GDM1 (cell line): ENCODE results near the gene MLEC.
A peak's percentile ranks its signal among the peaks of the same experiment; 100 is the strongest.
"Not testable (repeated sequence)": the region's sequence is repeated elsewhere in the genome, so short reads cannot be mapped to it uniquely, and the experiment has no call there.

Source experiments
- DNase-seq: peaks from one replicate; lab custom pipeline; 2025; lab: John Stamatoyannopoulos, UW

MLEC gene

DNA sequence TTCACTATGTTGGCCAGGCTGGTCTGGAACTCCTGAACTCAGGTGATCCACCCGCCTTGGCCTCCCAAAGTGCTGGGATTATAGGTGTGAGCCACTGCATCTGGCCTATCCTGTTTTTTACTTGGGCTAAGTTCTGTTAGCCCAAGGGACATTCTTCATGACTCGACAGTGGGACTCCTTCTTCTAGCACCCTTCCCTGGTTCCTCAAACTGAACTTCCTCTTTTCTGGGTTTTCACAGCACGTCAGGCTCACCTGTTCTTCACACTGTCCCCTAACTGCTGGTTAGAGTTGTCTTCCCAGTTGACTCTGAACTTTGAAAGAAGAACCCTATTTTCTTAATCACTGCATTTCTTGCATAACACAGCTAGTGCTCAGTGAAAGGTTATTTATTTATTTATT is 24.1 kb upstream of the MLEC start:
- peak; percentile 34 for DNase-seq

DNA sequence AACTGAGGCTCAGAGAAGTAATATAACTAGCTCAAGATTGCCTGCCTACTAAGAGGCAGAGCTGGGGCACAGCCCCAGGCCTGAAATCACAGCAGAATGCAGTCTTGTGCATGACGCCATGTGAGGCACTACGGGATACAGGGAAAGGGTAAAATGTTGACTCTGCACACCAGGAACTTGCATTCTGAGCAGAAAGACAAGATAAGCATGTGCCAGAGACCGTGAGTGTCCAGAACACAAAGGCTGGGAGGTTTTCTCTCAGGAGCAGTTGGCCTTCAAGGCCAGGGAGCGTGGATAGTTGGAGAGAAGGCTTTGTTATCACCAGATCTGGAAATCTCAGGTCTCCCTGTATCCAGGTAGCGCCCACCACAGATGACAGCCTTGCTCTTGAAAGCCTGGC is 23.2 kb upstream of the MLEC start:
- DNase-seq, result no peak

DNA sequence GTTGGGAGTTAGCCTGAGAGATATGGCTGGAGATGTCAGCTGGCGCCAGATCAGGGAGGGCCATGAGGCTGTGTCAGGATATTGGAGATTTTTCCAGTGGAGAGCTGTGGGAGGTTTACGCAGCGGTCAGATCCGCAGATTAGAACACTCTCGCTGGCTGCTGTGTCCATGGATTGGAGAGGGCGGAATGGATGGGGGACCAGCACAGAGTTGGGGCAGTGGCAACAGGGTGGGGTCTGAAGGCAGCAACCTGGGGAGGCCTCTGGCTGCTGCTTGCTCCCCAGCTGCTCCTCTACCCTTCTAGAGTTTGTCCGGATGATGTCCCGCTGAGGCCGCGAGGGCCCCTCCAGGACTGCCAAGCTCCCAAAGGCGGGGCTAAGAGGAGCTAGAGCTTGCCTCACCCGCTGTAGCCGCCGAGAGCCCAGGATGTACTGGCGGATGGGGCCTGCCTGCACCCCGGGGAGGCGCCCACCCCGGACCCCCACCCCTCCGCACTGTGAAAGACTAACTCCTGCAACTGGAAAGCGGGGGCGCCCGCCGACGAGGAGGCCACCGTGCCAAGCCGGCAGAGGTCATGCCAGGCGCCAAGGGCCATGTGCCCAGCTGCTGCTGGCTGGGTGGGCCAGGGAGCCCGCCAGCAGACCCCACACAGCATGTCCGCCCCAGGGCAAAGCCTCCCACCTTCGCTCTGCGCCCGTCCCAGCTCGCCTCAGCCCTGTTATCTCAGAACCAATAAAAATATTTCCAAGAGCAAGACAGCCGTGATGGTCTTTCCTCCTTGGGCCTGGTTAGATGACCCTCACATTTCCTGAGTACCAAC is 20.2 kb upstream of the MLEC start:
- no peak for DNase-seq

DNA sequence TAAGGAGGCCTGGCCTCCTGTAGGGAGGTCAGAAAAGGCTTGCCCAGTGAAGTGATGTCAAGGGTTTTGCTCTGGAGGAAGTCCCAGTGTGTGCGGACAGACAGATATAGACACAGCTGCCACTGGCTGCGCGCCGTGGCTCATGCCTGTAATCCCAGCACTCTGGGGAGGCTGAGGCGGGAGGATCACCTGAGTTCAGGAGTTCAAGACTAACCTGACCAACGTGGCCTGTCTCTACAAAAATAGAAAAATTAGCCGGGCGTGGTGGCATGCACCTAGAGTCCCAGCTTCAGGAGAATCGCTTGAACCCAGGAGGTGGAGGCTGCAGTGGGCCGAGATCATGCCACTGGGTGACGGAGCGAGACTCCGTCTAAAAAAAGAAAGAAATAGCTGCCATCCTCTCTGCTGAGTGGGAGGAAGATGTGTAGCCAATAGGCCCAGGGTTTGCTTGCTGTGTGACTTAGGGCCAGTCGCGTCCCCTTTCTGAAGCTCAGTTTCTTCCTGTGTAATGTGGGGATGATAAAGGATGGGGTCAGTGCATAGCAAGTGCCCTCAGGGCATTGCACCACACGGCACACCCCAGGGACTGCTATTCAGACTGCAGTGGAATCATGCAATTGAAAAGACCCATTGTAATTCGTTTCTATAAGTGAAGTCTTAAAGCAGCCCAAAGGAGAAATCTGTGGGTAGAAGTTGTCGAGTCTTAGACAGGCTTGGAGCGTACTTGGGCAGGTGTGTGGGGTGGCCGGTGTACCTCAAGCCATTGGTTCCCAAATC is 18.7 kb upstream of the MLEC start:
- no peak for DNase-seq

- DNase-seq, result no peak
These were observed 17.8 kb upstream of the MLEC start for GRCh38 chr12:120668868-120669840.

- DNase-seq, result not testable (repeated sequence)
These were observed 16.7 kb upstream of the MLEC start for GRCh38 chr12:120670237-120670636.

- DNase-seq, result no peak
These were observed 16.3 kb upstream of the MLEC start for GRCh38 chr12:120670667-120671066.

DNA sequence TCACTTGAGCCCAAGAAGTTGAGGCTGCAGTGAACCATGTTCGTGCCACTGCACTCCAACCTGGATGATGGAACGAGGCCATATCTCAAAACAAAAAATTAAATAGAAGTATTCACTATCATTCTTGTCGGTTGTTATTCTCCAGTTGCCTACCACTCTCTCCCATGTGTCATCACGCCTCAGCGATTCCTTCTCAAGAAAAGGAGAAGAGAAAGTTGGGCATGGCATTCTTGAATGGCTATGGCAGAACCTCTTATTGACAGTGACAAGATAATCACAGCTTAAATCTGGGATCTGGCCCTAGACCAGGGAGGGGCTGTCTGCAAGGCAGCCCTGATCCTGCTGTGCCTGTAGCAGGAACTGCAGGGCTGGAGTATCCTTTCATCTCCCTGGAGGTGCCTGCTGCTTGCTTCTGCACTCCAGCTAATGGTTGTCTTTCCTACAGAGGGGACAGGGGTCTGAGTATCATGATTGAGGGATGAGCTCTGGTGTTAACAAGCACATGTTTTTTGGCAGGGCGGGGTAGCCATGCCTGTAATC is 12.8 kb upstream of the MLEC start:
- DNase-seq, result no peak

GRCh38 chr12:120677765-120678473 is 9.0 kb upstream of the MLEC start:
- DNase-seq, result no peak

DNA sequence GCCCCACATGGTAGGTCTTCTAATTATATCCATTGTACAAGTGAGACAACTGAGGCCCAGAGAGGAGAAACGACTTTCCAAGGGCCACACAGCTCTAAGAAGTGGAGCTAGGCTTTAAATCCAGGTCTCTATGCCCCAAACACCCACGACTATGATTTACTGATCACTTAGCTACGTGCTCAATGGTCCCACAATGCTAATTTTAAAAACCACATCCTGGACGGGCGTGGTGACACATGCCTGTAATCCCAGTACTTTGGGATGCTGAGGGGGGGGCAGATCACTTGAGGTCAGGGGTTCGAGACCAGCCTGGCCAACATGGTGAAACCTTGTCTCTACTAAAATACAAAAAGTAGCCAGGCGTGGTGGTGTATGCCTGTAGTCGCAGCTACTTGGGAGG is 8.4 kb upstream of the MLEC start:
- DNase-seq, result no peak

DNA sequence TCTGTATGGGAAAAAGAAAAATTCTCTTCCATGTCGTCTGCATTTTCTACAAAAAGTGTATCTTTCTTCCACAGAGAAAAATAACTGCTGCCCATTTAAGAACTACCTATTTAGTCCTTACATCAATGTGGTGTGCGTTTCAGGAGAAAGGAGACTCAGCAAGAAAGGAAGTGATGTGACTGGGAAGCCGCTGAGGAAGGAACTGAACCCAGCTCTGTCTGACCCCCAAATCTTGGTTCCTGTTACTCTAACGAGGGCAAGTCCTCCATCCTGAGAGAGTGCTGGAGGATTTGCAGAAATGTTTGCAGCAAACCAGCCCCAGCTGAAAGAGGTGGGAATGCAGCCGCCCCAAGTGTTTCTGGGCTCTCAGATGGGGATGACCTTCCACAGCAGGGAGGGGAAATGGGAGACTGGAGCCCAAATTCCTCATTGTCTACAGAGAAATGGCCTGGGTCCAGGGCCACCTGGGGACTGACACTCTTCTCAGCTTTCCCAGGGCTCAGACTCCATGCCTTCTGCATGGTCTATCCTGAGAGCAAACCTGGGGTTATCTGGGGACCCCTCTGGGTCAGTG is 6.7 kb upstream of the MLEC start:
- no peak for DNase-seq

DNA sequence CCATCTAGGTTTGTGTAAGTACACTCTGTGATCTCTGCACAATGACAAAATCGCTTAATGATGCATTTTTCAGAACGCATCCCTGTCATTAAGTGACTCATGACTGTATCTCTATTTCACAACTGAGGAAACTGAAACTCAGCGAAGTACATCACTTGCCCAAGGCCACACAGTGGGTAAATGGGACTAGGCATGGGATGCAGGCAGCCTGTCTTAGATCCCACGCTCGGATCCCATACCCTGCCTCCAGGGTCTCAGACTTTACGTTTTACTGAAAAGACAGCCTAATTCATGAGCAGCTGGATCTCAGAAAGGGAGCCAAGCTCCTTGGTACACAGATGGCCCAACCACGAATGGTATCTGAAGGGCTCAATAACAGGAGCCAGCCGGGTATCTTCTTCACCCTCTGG is 2.4 kb upstream of the MLEC start:
- DNase-seq, result no peak

DNA sequence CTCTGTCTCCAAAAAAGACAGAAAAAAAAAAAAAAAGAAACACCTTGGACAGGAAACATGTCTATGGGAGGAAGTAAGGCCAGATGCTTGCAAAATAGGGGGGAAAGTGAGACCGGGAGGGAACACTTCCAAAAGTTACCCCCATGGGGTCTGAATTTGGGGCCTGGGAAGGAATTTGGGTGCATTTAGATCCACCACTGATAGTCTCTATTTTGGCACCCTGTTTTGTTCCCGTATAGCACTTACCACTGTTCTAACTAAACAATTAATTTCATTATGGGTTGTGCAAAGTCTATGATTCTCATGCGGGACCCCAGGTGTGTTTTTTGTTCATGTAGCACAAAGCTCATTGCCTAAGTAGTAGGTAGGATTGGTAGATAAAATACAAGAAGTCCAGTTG is 1.4 kb upstream of the MLEC start:
- DNase-seq, result no peak

- DNase-seq, result peak; percentile 96
These were observed 729 bp upstream of the MLEC start for GRCh38 chr12:120686151-120686689.

DNA sequence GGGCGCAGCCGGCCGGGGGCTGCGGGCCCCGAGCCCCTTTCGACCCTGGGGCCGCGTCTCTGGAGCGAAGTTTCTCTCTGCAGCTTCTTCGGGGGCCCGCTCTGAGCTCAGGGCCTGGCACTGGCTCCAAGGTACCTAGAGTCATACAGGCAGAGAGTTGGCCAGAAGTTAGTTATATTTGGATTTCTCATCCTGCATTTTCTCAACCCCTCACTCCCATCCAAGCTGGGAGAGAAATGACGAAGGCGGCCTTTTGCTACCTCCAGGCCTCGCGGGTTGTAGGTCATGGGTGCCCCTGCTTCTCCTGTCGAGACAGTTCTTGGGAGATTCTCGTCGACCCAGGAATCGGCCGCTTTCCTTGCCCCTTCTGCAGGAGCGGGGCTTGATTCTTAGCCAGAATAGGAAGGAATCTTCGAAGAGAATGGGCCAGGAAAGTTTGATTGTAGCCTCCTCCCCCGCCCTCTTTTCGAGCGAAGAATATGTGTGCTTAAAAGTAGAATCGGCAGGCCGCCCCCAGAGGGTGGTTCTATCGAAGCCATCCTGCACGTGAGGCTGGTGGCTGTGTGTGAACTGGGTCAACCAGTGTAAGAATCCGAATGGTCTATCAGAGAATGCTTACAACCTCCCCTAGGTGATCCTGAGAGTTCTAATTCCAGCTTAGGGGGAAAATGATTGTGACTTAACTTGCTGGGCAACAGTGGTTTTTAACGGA is 785 bp downstream of the MLEC start:
- no peak for DNase-seq

DNA sequence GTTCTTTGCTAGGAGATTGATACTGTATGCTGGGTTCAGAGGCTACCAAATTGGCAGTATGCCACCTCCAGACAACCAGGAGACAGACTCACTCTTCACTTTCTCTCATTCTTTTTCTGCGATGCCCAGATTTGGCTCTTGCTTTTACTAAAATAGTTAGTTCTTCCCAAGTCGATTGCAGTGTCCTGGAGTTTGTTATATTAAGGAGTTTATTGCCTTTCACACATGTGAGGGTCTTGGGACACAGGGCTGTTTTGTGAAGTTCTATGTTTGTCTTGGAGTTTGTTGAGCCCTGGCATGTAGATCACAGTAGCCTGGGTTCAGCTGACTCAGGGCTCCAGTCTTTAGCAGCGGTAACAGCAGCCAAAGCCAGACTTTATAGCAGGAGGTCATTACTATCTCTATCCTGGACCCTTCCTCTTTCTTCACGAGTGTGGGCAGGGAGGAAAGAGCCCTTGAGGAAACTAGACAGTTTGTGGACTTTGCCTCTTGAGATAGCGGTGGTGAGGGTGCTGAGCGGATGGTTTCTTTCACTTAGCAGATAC is 1.6 kb downstream of the MLEC start:
- DNase-seq, result peak; percentile 34

DNA sequence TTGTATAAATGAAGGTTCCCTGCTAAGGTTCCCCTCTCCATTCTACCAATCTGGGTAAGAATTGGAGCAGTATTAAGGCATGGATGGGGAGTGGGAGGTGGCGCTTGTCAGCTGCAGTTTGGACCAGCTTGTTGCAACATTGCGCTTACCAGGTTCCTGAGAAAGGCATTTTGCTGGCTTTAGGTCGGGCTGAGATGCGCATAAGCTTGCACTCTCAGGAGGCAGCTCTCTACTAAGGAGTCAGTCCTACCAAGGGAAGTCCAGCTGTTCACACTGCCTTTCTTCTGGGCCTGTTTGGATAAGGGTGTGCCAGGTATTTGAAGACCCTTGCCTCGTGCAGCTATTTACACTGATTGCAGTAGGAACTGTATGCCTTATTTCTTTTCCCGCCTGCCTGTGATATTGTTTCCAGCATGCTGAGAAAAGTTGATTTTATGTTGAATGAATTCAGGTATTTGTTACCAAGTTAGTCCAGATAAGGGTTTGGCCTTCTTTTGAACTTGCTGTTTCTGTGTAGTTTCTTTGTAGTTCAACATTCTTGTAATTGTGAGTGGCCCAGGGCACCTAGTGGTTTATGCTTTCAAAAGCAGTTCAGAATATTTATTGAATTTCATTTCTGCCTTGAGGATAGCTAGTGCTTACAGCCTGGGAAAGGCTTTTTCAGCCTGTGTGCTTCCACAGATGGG is 2.6 kb downstream of the MLEC start:
- DNase-seq, result no peak

DNA sequence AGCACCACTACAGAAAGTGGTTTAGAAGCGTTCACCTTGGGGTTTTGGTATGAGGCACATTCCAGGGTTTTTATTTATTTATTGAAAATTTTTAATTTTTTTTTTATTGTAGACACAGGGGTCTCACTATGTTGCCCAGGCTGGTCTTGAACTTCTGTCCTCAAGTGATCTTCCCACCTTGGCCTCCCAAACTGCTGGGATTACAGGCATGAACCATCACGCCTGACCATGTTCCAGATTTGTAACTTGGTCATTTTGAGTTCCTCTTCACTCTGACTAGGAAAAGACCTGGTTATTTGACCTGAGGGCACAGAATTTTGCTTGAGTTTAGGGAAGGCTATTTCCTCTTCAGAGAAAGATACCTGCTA is 3.1 kb downstream of the MLEC start:
- DNase-seq, result no peak

DNA sequence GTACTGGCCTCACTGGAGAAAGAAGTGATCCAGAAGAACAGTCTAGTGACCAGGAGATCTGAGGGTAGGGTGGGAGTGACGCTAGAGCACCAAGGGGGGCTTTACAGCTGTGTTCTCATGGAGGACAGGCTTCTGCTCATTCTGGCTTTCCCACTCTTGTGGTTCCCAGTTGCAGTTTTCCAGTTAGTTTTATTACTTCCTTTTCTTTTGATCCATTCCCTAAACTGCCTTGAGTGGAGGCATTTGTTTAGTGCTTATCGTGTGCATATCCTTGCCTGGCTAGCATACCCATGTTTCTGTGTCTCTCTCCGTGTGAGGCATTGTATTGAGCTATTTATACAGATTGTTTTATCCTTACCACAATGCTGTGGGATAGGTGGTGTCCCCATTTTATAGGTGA is 4.0 kb downstream of the MLEC start:
- no peak for DNase-seq
